HG02938 (cell line): ENCODE data around the gene MTMR3.

Experiments used
- ATAC-seq: cut with Tn5 transposase; IDR thresholded peaks from one replicate; pipeline ENCODE4 v1.9.1; 2021; ENCODE audit warnings: mild to moderate bottlenecking, moderate library complexity; ENCODE audit not compliant: unreplicated experiment

MTMR3 gene

GRCh38 chr22:29867851-29868250 is 15.1 kb upstream of the MTMR3 start:
- no peak for ATAC-seq

GRCh38 chr22:29870574-29870973 is 12.4 kb upstream of the MTMR3 start:
- ATAC-seq, result no peak

- no peak for ATAC-seq
Measured at GRCh38 chr22:29871684-29872083, 11.3 kb upstream of the MTMR3 start.

GRCh38 chr22:29872144-29872893 is 10.7 kb upstream of the MTMR3 start:
- no peak for ATAC-seq

- no peak for ATAC-seq
Measured at GRCh38 chr22:29872989-29873388, 10.0 kb upstream of the MTMR3 start.

- ATAC-seq, result no peak
Measured at GRCh38 chr22:29873943-29874342, 9.0 kb upstream of the MTMR3 start.

- ATAC-seq, result no peak
Measured at GRCh38 chr22:29877620-29878019, 5.4 kb upstream of the MTMR3 start.

GRCh38 chr22:29879753-29880152 is 3.2 kb upstream of the MTMR3 start:
- ATAC-seq, result no peak

- no peak for ATAC-seq
Measured at GRCh38 chr22:29882716-29883044, 294 bp upstream of the MTMR3 start.

GRCh38 chr22:29883775-29884097 is 762 bp downstream of the MTMR3 start:
- no peak for ATAC-seq

GRCh38 chr22:29885610-29886009 is 2.6 kb downstream of the MTMR3 start:
- no peak for ATAC-seq

- no peak for ATAC-seq
Measured at GRCh38 chr22:29886596-29886995, 3.6 kb downstream of the MTMR3 start.

- ATAC-seq, result no peak
Measured at GRCh38 chr22:29887358-29887757, 4.4 kb downstream of the MTMR3 start.

GRCh38 chr22:29890760-29891159 is 7.8 kb downstream of the MTMR3 start:
- no peak for ATAC-seq

GRCh38 chr22:29892315-29893156 is 9.6 kb downstream of the MTMR3 start:
- ATAC-seq, result no peak

GRCh38 chr22:29901354-29901753 is 18.4 kb downstream of the MTMR3 start:
- ATAC-seq, result no peak

- ATAC-seq, result no peak
Measured at GRCh38 chr22:29903371-29903770, 20.4 kb downstream of the MTMR3 start.

- ATAC-seq, result no peak
Measured at GRCh38 chr22:29904020-29904419, 21.0 kb downstream of the MTMR3 start.

GRCh38 chr22:29907753-29908515 is 25.0 kb downstream of the MTMR3 start:
- ATAC-seq, result no peak

- ATAC-seq, result no peak
Measured at GRCh38 chr22:29912141-29912540, 29.2 kb downstream of the MTMR3 start.

- no peak for ATAC-seq
Measured at GRCh38 chr22:29912605-29913398, 29.8 kb downstream of the MTMR3 start.
